Measurements from ENCODE around the gene CXorf49. TPM values are rescaled to one million over a fixed set of nuclear protein-coding genes. Genes with fewer than 3 reads are reported as not detected.

The CXorf49 gene
- total and polyA plus RNA-seq, 2 donors (not counting 1 experiment from before 2014, with no cell fraction given) = not detected

GRCh38 chrX:71667328-71668247 lies 50.5 kb downstream of the CXorf49 start, which contains the start of gene LOC101059915:
LOC101059915 (plus strand) TSS chrX:71667546.
- Histone ChIP-seq H3K79me2 (ENCODE audit: control insufficient read depth, insufficient read depth, low read length) (no peaks in the 10 kb centered on the region), H3K4me2 (ENCODE audit: extremely low read depth, insufficient read depth, low read length) (no peak within 1 kb of the TSS), H3K4me3 (replicated peaks in 1 of 4; ENCODE audit: control extremely low read depth in 1 of 4, insufficient read depth in 1 of 4, low read depth in 3 of 4, low read length in 4 of 4) (no peak within 1 kb of the TSS), H3K27me3 (ENCODE audit: control insufficient read depth, insufficient read depth, low read length) (peaks cover 3% of the 10 kb centered on the region), H4K20me1 (ENCODE audit: control insufficient read depth, extremely low read depth, insufficient read depth, low read length) (no peaks in the 10 kb centered on the region), H3K9me3 (ENCODE audit: control insufficient read depth, insufficient read depth, low read depth, low read length) (no peaks in the 10 kb centered on the region), H3K27ac (ENCODE audit: insufficient read depth, low read length) (no peak within 1 kb of the TSS), H3K9ac (ENCODE audit: insufficient read depth, low read length) (no peak within 1 kb of the TSS), H3K36me3 (ENCODE audit: control insufficient read depth, insufficient read depth, low read length) (no peaks in the 10 kb centered on the region), H2AFZ (ENCODE audit: low read length) (no peak within 1 kb of the TSS), H3K4me1 (ENCODE audit: control insufficient read depth, extremely low read depth, insufficient read depth, low read length) (no peaks in the 10 kb centered on the region)
- no peak for DNase-seq (ENCODE audit: low read depth in 2 of 2)
- no peak for TF ChIP-seq EZH2 (IDR thresholded peaks at IDR 0.05; ENCODE audit: low read length, missing control alignments)
- TF ChIP-seq, protein P1, sequence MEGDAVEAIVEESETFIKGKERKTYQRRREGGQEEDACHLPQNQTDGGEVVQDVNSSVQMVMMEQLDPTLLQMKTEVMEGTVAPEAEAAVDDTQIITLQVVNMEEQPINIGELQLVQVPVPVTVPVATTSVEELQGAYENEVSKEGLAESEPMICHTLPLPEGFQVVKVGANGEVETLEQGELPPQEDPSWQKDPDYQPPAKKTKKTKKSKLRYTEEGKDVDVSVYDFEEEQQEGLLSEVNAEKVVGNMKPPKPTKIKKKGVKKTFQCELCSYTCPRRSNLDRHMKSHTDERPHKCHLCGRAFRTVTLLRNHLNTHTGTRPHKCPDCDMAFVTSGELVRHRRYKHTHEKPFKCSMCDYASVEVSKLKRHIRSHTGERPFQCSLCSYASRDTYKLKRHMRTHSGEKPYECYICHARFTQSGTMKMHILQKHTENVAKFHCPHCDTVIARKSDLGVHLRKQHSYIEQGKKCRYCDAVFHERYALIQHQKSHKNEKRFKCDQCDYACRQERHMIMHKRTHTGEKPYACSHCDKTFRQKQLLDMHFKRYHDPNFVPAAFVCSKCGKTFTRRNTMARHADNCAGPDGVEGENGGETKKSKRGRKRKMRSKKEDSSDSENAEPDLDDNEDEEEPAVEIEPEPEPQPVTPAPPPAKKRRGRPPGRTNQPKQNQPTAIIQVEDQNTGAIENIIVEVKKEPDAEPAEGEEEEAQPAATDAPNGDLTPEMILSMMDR (conservative IDR thresholded peaks at IDR 0.05 in 1 of 2, IDR thresholded peaks at IDR 0.05 in 1 of 2; ENCODE audit: low read depth in 1 of 2, low read length in 2 of 2) = no peak

GRCh38 chrX:71666240-71667223 lies 51.6 kb downstream of the CXorf49 start:
- Histone ChIP-seq H3K79me2 (ENCODE audit: control insufficient read depth, insufficient read depth, low read length) (no peaks in the 10 kb centered on the region), H3K36me3 (ENCODE audit: control insufficient read depth, insufficient read depth, low read length) (no peaks in the 10 kb centered on the region), H2AFZ (ENCODE audit: low read length) (no peak overlapping the region), H3K27me3 (ENCODE audit: control insufficient read depth, insufficient read depth, low read length) (peaks cover 3% of the 10 kb centered on the region), H3K4me3 (replicated peaks in 1 of 4; ENCODE audit: control extremely low read depth in 1 of 4, insufficient read depth in 1 of 4, low read depth in 3 of 4, low read length in 4 of 4) (no peak overlapping the region), H3K9ac (ENCODE audit: insufficient read depth, low read length) (no peak overlapping the region), H3K4me2 (ENCODE audit: extremely low read depth, insufficient read depth, low read length) (no peak overlapping the region), H3K9me3 (ENCODE audit: control insufficient read depth, insufficient read depth, low read depth, low read length) (no peaks in the 10 kb centered on the region), H3K27ac (ENCODE audit: insufficient read depth, low read length) (no peak overlapping the region), H3K4me1 (ENCODE audit: control insufficient read depth, extremely low read depth, insufficient read depth, low read length) (no peaks in the 10 kb centered on the region), H4K20me1 (ENCODE audit: control insufficient read depth, extremely low read depth, insufficient read depth, low read length) (no peaks in the 10 kb centered on the region)
- no peak for DNase-seq (ENCODE audit: low read depth in 2 of 2)
- no peak for TF ChIP-seq EZH2 (IDR thresholded peaks at IDR 0.05; ENCODE audit: low read length, missing control alignments)
- TF ChIP-seq, protein P1 (conservative IDR thresholded peaks at IDR 0.05 in 1 of 2, IDR thresholded peaks at IDR 0.05 in 1 of 2; ENCODE audit: low read depth in 1 of 2, low read length in 2 of 2) = no peak

- Histone ChIP-seq H3K36me3 (ENCODE audit: control insufficient read depth, insufficient read depth, low read length) (no peaks in the 10 kb centered on the region), H3K9ac (ENCODE audit: insufficient read depth, low read length) (no peak overlapping the region), H3K4me2 (ENCODE audit: extremely low read depth, insufficient read depth, low read length) (no peak overlapping the region), H3K9me3 (ENCODE audit: control insufficient read depth, insufficient read depth, low read depth, low read length) (no peaks in the 10 kb centered on the region), H3K4me1 (ENCODE audit: control insufficient read depth, extremely low read depth, insufficient read depth, low read length) (no peaks in the 10 kb centered on the region), H3K4me3 (replicated peaks in 1 of 4; ENCODE audit: control extremely low read depth in 1 of 4, insufficient read depth in 1 of 4, low read depth in 3 of 4, low read length in 4 of 4) (no peak overlapping the region), H3K27ac (ENCODE audit: insufficient read depth, low read length) (no peak overlapping the region), H2AFZ (ENCODE audit: low read length) (no peak overlapping the region), H3K79me2 (ENCODE audit: control insufficient read depth, insufficient read depth, low read length) (no peaks in the 10 kb centered on the region), H4K20me1 (ENCODE audit: control insufficient read depth, extremely low read depth, insufficient read depth, low read length) (no peaks in the 10 kb centered on the region), H3K27me3 (ENCODE audit: control insufficient read depth, insufficient read depth, low read length) (peaks cover 3% of the 10 kb centered on the region)
- TF ChIP-seq, protein P1 (conservative IDR thresholded peaks at IDR 0.05 in 1 of 2, IDR thresholded peaks at IDR 0.05 in 1 of 2; ENCODE audit: low read depth in 1 of 2, low read length in 2 of 2) = no peak
- TF ChIP-seq EZH2 (IDR thresholded peaks at IDR 0.05; ENCODE audit: low read length, missing control alignments) = no peak
- no peak for DNase-seq (ENCODE audit: low read depth in 2 of 2)
Measured at GRCh38 chrX:71665747-71666146, 52.3 kb downstream of the CXorf49 start.
